Panc1 (cell line): Measurements from ENCODE around the gene ST3GAL5. TPM values are rescaled to one million over a fixed set of nuclear protein-coding genes. Genes with fewer than 3 reads are reported as not detected.

Experiments
- ATAC-seq: fragments of 200-7000 bp; cut with Tn5 transposase; 2 replicates; pipeline ENCODE4 v1.9.1; 2020; ENCODE audit warnings: mild to moderate bottlenecking, moderate library complexity
- BruUV-seq: library from RNA; stranded (reverse); fragments of 400-500 nt; replicated peaks from 2 replicates; lab custom pipeline; 2021; lab: Mats Ljungman, UMichigan
- CTCF ChIA-PET: fragments of 300-600 bp; sonication (Branson Sonifier 250); formaldehyde crosslinking; loops from one replicate; lab custom pipeline; 2022; ENCODE audit warnings: antibody characterized with exemption; lab: Charles Lee
- POLR2A ChIA-PET: fragments of 300-600 bp; sonication (Branson Sonifier 250); formaldehyde crosslinking; loops from one replicate; lab custom pipeline; 2022; ENCODE audit warnings: antibody characterized with exemption; lab: Charles Lee
- DNase-seq: peaks from one replicate; pipeline ENCODE4 v3.0.0-alpha.2; 2010; ENCODE audit warnings: low read depth, low spot score
- H3K27ac ChIP-seq: 2 replicates; pipeline ENCODE4 v1.5.1; 2011; ENCODE audit warnings: mild to moderate bottlenecking, low read length, inconsistent platforms
- H3K27me3 ChIP-seq: fragments of 200-500 bp; sonication (Bioruptor generic); 2 replicates; pipeline ENCODE4 v1.6.0; 2014; ENCODE audit warnings: low read length, inconsistent platforms; ENCODE audit not compliant: control insufficient read depth, insufficient read depth
- H3K36me3 ChIP-seq: fragments of 200-500 bp; sonication (Bioruptor generic); 2 replicates; pipeline ENCODE4 v1.5.1; 2014; ENCODE audit warnings: inconsistent platforms, mild to moderate bottlenecking, low read length, moderate library complexity; ENCODE audit not compliant: control insufficient read depth, insufficient read depth
- H3K4me1 ChIP-seq: 2 replicates; pipeline ENCODE4 v1.5.1; 2011; ENCODE audit warnings: inconsistent platforms, mild to moderate bottlenecking, low read length, moderate library complexity; ENCODE audit not compliant: control insufficient read depth, insufficient read depth
- H3K4me3 ChIP-seq, 2 experiments: 2 replicates each; pipeline ENCODE4 v1.5.1; 2011 to 2012; ENCODE audit warnings: low read depth in 2 of 2, low read length in 2 of 2, mild to moderate bottlenecking in 2 of 2, inconsistent platforms in 1 of 2, moderate library complexity in 1 of 2
- H3K9me3 ChIP-seq: fragments of 200-500 bp; sonication (Bioruptor generic); 2 replicates; pipeline ENCODE4 v1.5.1; 2014; ENCODE audit warnings: low read depth, mild to moderate bottlenecking, inconsistent platforms, low read length, moderate library complexity; ENCODE audit not compliant: control insufficient read depth, insufficient read depth
- POLR2AphosphoS5 ChIP-seq: IDR thresholded peaks from 2 replicates; pipeline ENCODE4 v1.6.1; 2012; ENCODE audit warnings: mild to moderate bottlenecking, low read depth, low read length, moderate library complexity
- REST ChIP-seq, 2 experiments: IDR thresholded peaks; 2 replicates each; pipeline ENCODE4 v1.6.1; 2011 to 2012; ENCODE audit warnings: low read depth in 2 of 2, control low read depth in 1 of 2, low read length in 1 of 2, mild to moderate bottlenecking in 1 of 2, moderate library complexity in 1 of 2; ENCODE audit not compliant: insufficient read depth in 1 of 2
- SIN3A ChIP-seq: IDR thresholded peaks from 2 replicates; pipeline ENCODE4 v1.6.1; 2012; ENCODE audit warnings: low read depth, mild to moderate bottlenecking, low read length, moderate library complexity, borderline replicate concordance; ENCODE audit not compliant: insufficient read depth
- TCF7L2 ChIP-seq: IDR thresholded peaks from 2 replicates; pipeline ENCODE4 v1.6.1; 2011; ENCODE audit warnings: mild to moderate bottlenecking, low read depth, low read length, inconsistent platforms
- in situ Hi-C: cut with HindIII; loops from 2 replicates; pipeline ENCODE4 v1.10.0; 2016; ENCODE audit warnings: low sequenced_read_pairs, low pct_unique_long_range_greater_than_20kb
- intact Hi-C: fragments of 100-400 bp; cut with micrococcal nuclease; formaldehyde crosslinking; loops from one replicate; pipeline ENCODE4 v1.10.0; 2022; ENCODE audit not compliant: unreplicated experiment
- total RNA-seq: library from RNA; stranded (reverse); gene quantifications from one replicate; pipeline ENCODE4 v1.2.1, GENCODE V29; 2021; ENCODE audit not compliant: unreplicated experiment
- TF ChIP-seq, protein P1 (sequence below): fragments of 450-650 bp; IDR thresholded peaks from 2 replicates; pipeline ENCODE4 v1.5.1; 2017; ENCODE audit warnings: mild to moderate bottlenecking

ST3GAL5 gene
- total RNA-seq, 1 experiment from 2014 or later: 5.0 TPM

GRCh38 chr2:85890522-85891176 lies 1.9 kb upstream of the ST3GAL5 start:
- ATAC-seq (no peak), DNase-seq (no peak)
- CTCF ChIA-PET: no interaction called here
- H3K9me3 ChIP-seq: no peaks in the 10 kb centered on the region
- BruUV-seq: no TSS peak
- no peak overlapping the region for H3K4me3 ChIP-seq
- TF ChIP-seq REST (IDR thresholded peaks at IDR 0.05; ENCODE audit: insufficient read depth in 1 of 2, low read depth in 2 of 2, low read length in 1 of 2) (no peak), SIN3A (no peak), TCF7L2 (no peak), POLR2AphosphoS5 (no peak)
- TF ChIP-seq, protein P1, sequence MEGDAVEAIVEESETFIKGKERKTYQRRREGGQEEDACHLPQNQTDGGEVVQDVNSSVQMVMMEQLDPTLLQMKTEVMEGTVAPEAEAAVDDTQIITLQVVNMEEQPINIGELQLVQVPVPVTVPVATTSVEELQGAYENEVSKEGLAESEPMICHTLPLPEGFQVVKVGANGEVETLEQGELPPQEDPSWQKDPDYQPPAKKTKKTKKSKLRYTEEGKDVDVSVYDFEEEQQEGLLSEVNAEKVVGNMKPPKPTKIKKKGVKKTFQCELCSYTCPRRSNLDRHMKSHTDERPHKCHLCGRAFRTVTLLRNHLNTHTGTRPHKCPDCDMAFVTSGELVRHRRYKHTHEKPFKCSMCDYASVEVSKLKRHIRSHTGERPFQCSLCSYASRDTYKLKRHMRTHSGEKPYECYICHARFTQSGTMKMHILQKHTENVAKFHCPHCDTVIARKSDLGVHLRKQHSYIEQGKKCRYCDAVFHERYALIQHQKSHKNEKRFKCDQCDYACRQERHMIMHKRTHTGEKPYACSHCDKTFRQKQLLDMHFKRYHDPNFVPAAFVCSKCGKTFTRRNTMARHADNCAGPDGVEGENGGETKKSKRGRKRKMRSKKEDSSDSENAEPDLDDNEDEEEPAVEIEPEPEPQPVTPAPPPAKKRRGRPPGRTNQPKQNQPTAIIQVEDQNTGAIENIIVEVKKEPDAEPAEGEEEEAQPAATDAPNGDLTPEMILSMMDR: no peak
- H3K27me3 ChIP-seq: 0 out of 2 replicates have a peak, but pooled peaks cover 3% of the 10 kb centered on the region
- H3K36me3 ChIP-seq: no peaks in the 10 kb centered on the region
- H3K4me1 ChIP-seq: peaks cover 21% of the 10 kb centered on the region
- no peak overlapping the region for H3K27ac ChIP-seq
- in situ Hi-C loops: no loop called here
- POLR2A ChIA-PET: interaction anchor here (0.6 kb wide), 1 partner anchor 95 kb away, joined by 3 read pairs; no protein-coding TSS in a partner anchor
- intact Hi-C loops: loop anchor here (5.0 to 10.0 kb wide), 2 partner anchors 114 to 307 kb away; partner anchors contain the start of genes IMMT and MRPL35

DNA sequence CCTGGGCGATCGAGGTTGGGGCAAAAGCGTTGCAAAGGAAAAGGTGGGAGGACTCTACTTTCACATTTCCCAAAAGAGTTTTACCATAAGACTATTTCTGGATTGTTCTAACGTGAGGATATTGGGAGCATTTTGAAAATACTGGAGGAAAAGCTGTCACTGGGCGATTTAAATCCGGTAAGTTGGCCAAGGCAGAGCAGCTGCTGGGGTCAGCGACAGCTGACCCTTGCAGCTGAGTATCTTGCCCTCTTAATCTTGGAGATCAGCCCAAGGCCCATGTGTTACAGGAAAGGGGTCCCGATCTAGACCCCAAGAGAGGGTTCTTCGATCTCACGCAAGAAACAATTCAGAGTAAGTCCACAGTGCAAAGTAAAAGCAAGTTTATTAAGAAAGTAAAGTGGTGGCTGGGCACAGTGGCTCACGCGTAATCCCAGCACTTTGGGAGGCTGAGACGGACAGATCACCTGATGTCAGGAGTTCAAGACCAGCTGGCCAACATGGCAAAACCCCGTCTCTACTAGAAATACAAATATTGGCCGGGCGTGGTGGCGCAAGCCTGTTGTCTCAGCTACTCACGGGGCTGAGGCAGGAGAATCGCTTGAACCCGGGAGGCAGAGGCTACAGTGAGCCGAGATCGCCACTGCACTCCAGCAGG lies 964 bp upstream of the ST3GAL5 start:
- ATAC-seq (no peak), DNase-seq (no peak)
- Histone ChIP-seq H3K4me3 (peak overlapping the region; percentile 64 to 86), H3K27me3 (0 out of 2 replicates have a peak, but pooled peaks cover 3% of the 10 kb centered on the region), H3K4me1 (peaks cover 21% of the 10 kb centered on the region), H3K36me3 (no peaks in the 10 kb centered on the region), H3K27ac (peak overlapping the region; percentile 65), H3K9me3 (no peaks in the 10 kb centered on the region)
- in situ Hi-C loops: no loop called here
- no TSS peak for BruUV-seq
- TF ChIP-seq SIN3A (no peak), POLR2AphosphoS5 (no peak)
- TF ChIP-seq, protein P1: no peak
- POLR2A ChIA-PET: no interaction called here
- intact Hi-C loops: loop anchor here (5.0 to 10.0 kb wide), 3 partner anchors 115 to 308 kb away; partner anchors contain the start of genes IMMT and MRPL35
- CTCF ChIA-PET: interaction anchor here (0.6 to 1.4 kb wide), 6 partner anchors 28 to 190 kb away, joined by 3 to 8 read pairs (median 4); no protein-coding TSS in a partner anchor
